HG03095 (cell line): ENCODE measurements around the gene SAMD8.
A peak's percentile ranks its signal among the peaks of the same experiment; 100 is the strongest.
"Not testable (repeated sequence)": the region's sequence is repeated elsewhere in the genome, so short reads cannot be mapped to it uniquely, and the experiment has no call there.

Source experiments
- ATAC-seq: cut with Tn5 transposase; IDR thresholded peaks from one replicate; pipeline ENCODE4 v1.9.1; 2021; ENCODE audit warnings: moderate library complexity; ENCODE audit not compliant: unreplicated experiment

Gene SAMD8

DNA sequence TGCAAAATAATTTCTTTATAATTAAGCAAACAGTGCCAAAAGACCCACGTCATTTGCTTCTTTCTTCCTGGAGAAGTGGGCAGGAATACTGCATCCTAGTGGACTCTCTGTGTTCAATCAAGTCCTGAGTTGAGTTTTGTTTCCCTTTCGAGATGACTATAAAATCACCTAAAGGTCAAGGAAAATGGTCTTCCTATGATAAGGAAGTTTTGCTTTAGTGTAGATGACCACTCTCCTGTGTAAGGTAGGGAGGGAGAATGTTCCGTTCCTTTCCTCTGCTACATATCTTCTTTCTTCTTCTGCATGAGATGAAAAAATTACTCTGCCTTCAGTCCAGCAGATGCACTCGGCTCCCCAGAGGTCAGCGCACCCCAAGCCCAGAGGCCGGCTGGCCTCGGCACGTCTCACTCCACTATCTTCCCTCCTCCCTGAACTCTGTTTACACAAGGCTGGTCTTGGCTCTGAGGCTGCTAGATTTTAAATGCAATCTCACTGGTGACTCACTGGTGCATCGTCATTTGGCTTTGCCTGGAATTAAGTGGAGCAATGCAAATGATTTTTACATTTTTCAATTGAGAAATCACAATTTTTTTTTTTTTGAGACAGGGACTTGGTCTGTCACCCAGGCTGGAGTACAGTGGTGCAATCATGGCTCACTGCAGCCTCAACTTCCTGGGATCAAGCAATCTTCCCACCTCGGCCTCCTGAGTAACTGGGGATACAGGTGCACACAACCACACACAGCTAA lies 80.5 kb downstream of the SAMD8 start:
- no peak for ATAC-seq

DNA sequence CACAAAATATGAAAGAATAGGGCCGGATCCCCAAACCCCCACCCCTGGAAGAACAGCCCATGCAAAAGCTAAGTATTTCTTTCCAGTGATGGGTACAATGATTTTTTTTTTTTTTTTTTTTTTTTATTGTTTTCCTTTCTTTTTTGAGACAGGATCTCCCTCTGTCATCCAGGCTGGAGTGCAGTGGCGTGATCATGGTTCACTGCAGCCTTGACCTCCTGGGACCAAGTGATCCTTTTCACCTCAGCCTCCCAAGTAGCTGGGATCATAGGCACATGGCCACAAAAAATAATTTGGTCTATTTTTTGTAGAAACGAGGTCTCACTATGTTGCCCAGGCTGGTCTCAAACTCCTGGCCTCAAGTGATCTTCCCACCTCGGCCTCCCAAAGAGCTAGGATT lies 83.2 kb downstream of the SAMD8 start:
- not testable (repeated sequence) for ATAC-seq

DNA sequence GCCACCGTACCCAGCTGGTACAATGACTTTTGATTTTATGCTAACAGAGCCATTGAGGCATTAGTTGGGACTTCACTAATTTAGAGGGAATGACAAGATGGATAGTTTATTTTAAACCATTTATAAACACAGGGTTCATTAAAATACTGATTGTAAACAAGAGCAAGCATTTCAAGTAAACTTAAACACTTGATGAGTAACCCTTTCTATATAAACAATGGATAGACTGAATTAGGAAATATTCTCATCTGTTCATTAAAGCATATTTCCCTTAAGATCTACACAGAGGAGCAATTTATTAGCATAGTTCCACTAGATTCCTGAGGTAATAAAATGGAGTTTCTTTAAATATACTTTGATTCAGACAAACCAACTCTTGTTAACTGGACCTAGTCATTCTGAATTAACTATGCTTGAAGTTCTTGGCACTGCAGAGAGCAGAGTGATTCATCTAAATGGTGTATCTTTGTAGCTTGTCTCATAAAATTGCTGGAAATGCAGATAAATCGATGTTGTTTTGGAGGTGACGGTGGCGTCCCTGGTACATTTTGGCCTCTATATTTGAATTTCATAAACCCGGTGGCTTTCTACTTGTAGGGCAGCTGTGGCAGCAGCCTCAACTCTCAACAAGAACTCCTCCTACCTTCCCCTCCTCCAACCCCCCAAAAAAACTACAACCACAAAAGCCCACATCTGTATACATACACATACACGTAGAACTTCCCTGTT lies 83.7 kb downstream of the SAMD8 start:
- ATAC-seq, result no peak

DNA sequence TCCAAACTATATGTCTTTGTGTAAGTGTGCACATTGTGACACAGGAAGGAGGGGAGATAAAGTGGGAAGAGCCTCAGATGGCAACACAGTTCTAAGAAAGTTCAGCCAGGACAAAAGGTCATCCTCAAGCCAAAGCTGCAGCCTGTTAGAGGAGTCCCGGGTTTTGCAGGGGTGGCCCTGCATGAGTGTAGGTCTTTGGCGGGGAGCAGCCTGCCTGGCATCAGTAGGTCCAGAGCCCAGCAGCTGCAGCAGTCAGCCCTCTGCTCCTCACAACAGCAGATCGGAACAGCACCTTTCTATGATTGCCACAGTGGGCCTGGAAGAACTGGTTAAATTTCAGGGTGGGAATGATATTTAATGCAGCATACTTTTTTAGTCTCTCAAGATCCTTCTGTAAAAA lies 85.6 kb downstream of the SAMD8 start:
- ATAC-seq, result no peak

DNA sequence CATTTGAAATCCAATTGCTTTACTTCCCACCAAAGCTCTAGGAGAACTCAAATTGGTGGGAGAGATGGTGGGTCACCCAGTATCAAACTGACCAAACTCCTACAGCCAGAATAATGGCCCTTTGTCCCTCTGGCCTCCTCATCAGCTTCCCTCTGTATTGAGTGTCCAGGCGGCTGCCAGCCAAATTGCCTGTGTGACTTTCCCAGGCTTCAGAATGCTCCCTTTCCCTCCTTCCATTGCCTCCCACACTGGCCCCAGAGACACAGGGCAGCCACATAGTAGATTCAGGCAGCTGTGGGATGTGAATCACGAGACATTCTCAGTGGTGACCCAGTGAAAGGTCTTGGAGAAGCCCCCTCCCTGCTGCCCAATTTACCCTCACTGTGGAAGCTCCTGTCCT lies 86.5 kb downstream of the SAMD8 start:
- ATAC-seq, result no peak

DNA sequence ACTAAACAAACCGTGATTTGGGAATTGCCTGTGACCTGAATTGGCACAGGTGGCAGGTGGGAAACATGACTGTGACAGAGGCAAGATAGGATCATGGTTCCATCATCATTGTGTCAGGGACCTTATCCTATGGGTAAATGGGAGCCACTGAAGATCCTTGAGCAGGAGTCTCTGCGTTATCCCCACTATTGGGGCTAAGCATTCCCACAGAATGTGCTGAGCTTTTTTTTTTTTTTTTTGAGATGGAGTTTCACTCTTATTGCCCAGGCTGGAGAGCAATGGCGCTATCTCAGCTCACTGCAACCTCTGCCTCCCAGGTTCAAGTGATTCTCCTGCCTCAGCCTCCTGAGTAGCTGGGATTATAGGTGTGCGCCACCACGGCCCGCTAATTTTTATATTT lies 88.5 kb downstream of the SAMD8 start:
- not testable (repeated sequence) for ATAC-seq

DNA sequence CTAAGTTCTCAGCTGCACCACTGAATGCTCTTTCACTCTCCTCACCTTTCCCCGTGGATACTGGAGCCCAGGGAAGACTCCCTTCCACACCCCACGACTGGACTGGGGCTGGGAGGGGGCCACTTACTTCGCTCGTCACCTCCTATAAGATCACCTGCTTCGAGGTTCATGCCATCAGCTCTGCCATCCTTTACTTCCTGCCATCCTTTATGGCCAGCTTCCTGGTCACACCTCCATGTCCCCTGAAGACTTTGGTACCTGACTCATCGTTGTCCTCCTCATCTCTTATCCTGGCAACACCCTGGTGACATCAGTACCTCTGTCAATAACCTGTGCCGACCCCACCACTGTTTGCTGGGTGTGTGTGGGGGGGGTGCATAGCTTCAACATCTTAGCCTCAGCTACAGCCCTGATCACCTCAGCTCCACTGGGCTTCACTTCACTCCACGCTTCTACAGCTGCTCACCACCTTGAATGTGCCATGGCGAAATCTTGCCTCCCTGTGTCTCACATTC lies 90.4 kb downstream of the SAMD8 start:
- ATAC-seq, result no peak

DNA sequence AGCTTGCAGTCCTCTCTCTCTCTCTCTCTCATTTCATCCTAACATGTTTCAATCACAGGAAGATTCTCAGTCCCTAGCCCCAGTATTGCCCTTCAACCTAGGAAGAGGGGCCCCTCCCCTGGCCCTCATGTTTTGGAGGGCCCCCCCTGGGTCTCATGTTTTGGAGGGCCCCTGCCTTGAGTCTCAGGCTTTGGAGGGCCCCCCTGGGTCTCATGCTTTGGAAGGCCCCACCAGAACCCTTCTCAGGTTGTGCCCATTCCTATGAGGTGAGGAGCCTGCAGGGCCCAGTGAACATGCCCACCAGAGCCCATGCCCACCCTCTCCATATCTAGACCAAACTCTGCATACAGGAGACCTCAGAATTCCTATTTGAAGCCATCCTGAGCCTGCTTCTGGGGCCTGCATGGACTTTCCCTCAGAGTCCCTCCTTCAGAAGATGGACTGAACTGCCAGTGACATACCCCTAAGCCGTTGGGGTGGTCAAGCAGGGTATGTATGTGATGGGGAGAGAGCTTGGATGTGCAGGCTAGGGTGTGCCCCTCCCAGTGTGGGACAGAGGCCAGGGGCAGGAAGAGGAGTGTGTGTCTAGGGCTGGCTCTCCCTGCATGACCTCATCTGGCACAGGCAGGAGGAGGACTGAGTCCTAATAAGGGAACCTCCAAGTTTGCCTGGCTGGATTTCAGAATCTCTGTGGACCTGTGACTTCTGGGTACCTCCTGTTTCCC lies 91.0 kb downstream of the SAMD8 start:
- no peak for ATAC-seq

DNA sequence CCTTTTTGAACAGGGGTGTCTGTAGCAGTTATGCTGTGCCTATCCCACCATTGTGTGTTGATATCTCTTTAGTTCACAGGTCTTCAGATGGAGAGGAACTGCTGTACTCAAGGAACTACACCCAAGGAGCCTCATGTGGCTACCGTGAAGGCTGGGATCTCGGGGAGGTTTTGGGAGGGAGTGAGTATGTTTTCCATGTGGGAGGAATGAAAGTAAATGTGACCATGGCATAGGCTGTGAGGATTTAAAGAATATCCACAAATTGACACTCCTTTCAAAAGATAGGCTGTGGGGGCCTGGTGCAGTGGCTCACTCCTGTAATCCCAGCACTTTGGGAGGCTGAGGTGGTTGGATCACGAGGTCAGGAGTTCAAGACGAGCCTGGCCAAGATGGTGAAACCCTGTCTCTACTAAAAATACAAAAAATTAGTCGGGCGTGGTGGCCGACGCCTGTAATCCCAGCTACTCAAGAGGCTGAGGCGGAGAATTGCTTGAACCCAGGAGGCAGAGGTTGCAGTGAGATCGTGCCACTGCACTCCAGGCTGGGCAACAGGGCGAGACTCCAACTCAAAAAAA lies 91.7 kb downstream of the SAMD8 start:
- ATAC-seq, result not testable (repeated sequence)

DNA sequence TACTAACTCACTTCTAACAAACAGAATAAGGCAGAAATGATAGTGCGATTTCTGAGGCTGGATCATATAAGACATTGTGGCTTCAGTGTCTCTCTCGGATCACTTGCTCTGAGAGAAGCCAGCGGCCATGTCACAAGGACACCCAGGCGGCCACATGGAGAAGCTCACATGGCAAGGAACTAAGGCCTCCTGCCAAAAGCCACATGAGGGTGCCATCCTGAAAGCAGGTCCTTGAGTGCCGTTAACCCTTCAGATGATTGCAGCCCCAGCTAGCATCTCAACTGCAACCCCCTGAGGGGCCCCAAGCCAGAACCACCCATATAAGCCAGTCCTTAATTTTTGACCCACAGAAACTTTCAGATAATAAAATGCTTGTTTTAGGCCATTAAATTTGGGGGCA lies 92.3 kb downstream of the SAMD8 start:
- ATAC-seq, result no peak

DNA sequence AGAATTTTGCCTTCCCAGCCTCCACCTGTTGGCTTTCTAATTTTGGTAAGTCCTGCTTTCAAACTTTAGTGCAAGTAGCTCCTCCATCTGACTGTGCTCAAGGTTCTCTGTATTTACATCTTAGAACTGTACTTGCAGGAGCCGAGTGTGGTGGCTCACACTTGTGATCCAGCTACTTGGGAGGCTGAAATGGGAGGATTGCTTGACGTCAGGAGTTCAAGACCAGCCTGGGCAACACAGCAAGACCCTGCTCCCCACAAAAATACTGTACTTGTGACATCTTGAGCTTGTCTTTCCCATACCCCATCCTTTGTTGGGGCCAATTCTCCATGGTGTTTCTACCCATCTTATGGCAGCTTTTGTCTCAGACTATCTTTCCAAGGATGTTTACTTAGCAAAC lies 94.5 kb downstream of the SAMD8 start:
- ATAC-seq, result no peak

DNA sequence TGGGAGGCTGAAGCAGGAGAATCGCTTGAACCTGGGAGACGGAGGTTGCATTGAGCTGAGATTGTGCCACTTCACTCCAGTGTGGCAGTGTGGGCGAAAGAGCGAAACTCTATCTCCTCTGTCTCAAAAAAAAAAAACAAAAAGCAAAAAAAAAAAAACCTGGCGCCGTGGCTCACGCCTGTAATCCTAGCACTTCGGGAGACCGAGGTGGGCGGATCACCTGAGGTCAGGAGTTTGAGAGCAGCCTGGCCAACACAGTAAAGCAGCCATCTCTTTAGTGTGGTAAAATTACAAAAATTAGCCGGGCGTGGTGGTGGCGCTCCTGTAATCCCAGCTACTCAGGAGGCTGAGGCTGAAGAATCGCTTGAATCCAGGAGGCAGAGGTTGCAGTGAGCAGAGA lies 95.2 kb downstream of the SAMD8 start:
- ATAC-seq, result not testable (repeated sequence)

DNA sequence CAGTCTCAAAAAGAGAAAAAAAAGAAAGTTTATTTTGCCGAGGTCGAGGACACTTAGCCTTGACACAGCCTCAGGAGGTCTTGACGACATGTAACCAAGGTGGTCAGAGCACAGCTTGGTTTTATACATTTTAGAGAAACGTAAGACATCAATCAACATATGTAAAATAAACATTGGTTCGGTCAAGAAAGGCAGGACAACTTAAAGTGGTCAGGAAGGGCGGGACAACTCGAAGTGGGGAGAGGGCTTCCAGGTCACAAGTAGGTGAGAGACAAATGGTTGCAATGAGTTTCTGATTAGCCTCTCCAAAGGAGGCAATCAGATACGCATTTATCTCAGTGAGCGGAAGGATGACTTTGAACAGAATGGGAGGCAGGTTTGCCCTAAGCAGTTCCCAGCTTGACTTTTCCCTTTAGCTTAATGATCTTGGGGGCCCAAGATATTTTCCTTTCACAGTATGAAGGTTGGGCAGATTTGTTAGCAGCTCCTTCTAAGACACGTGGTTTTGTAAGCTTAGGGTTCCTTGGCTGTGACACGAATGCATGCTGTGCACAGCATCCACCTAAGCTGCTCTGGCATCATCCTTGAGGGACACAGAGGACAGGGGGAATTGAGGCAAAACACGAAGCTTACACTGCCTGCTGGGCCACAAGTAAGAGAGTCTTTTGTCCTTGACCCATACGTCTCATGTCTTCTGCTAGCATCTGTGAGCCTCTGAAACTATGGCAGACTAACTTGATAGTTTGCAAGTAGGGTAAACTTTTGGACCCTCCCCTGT lies 95.8 kb downstream of the SAMD8 start:
- no peak for ATAC-seq

DNA sequence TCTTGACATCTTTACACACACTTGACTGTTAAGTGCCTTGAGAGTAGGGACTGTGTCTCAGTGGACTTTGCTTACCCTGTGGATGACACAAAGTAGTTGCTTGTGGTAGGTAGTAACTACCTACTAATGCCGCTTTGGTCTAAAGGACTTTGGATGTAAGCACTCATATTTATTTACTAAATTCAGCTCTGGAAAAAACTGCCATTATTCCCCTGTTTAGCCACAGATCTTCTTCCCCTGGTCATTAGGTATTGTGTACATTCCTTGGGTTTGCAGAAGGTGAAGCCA lies 96.3 kb downstream of the SAMD8 start:
- ATAC-seq, result no peak

DNA sequence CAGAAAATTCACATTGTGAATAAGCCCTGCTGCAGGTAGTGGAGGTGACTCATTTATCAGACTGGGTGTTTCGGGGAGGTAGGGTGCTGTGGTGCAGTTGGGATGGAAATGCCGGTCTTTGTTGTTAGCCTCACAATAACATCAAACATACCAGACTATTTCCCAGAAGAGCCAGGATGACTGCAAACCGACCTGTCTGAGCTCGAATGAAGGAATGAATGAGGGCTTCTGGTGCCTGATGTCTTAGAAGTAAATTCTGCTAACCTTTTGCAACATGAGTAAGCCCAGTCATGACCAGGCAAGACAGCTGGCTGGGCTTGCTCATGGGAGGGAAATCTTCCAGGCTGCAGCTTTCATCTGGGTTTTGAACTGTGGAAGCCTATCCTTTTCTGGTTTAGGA lies 96.7 kb downstream of the SAMD8 start:
- ATAC-seq, result no peak

DNA sequence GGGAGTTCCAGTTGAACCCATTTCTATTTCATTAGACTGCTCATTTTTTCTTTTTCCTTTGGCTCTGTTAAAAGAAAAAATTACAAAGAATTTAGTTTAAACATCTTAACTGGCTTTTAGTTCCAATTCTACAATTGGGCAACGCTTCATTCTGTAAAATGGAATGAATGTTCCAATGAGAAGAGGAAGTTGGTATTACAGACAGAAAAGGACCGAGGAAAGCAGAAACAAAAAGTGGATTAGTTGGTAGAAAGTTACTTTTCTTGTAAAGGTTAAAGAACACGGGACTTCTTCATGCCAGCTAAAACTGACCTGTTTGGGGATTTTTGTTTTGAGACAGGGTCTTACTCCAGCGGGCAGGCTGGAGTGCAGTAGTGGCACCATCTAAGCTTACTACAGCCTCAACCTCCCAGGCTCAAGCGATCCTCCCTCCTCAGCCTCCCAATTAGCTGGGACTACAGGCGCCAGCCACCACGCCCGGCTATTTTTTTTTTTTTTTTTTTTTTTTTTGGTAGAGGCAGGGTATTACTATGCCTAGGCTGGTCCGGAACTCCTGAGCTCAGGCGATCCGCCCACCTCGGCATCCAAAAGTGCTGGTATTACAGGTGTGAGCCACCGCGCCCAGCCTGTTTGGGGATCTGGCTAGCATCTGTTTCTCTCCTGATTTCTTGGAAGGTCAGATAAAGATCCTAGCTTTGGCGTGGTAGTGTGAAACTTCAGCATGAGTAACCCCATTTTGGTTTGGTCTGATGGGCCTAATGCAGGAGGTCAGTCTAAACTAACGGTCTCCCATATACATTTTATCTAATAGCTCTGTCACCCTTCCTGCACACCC lies 97.8 kb downstream of the SAMD8 start:
- ATAC-seq, result no peak

DNA sequence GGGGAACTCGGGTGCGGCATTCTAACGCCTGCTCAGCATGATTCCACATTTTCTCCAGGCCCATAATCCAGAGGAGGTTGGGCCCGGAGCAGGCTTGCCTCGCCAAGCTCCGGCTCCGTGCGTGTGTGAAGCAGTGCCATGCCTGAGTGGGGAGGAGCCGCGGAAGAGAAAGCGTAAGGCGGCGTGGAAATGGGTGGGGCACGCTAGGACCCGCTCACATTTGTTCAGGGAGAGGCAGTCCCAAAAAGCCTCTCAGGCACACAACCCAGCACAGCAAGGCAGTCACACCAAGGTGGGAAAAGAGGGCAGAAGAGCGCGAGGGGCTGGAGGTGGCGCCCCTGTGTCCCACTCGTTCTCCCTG lies 98.4 kb downstream of the SAMD8 start:
- peak; percentile 57 for ATAC-seq

DNA sequence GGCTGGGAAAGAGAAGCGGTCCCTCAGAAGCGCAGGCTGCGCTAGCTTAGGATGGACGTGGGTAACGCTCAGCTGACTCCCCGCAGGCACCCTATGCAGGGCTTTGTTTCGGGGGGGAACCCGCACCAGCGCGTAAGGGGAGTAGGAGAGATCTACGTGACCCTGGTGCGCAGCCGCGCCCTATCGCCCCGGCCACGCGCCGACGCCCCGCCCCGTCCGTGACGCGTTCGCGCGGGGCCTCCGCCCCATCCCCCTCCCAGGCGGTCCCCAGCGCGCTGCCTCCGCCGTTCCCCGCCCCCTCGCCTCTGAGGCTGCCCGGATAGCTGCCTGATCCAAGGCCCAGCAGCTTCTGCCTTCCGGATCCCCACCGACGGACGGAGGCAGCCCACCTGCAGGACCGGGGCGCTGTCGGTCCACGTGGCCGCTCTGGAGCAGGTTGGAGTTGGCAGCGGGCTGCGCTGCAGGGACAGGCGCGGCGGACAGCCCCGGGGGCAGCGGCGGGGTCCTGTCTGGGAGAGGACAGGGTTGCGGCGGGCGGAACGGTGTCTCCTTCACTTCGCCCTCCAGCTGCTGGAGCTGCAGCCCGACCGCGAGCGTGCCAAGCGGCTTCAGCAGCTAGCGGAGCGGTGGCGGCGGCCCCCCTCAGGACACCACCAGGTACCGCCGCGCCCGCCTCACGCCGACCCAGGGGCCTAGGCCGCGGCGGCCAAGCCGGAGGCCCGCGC lies 99.0 kb downstream of the SAMD8 start, which contains the start of gene VDAC2:
Gene VDAC2 (plus strand): TSS at position 515 of the 725 bp plus-strand sequence. CDS start 363 bp downstream, outside the sequence.
- peak; percentile 81 for ATAC-seq

DNA sequence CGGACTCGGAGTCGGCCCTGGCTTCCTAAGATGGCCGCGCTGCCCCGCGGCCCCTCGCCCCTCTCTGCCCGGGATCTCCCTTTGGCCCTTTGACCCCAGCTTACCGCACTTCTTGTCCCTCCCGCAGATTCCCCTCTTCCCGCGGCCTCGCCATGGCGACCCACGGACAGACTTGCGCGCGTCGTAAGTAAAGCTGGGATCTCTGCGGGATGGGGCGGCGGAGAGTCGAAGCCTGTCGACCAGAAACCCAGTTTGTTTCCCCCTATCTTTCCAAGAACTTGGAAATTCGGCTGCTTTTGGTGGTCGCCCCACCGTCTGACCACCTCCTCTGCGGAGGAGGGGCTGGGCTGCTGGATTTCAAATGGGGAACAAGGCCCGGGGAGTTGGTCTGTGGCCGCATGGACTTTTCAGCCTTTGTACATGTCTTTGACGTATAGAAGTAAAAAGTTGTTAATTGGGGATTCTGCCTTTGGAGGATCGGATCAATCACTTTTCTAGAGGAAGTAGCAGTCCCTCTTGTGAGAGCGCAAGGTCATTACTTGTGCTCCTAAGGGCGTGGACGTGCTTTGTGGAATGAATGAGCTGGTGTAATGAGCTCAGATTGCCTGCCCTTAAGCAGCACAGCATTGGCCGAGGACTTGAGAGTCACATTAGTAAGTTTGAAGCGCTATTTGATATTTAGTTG lies 99.7 kb downstream of the SAMD8 start:
- ATAC-seq, result no peak
